HG03354 (cell line): ENCODE measurements around the gene CAPS2.

Source experiments
- ATAC-seq: cut with Tn5 transposase; IDR thresholded peaks from one replicate; pipeline ENCODE4 v1.9.1; 2021; ENCODE audit warnings: mild to moderate bottlenecking; ENCODE audit not compliant: unreplicated experiment, poor library complexity, severe bottlenecking

CAPS2 gene

GRCh38 chr12:75308279-75308678 is 21.8 kb downstream of the CAPS2 start:
- no peak for ATAC-seq

- ATAC-seq = no peak
These were observed 24.5 kb downstream of the CAPS2 start for GRCh38 chr12:75305412-75306332.

DNA sequence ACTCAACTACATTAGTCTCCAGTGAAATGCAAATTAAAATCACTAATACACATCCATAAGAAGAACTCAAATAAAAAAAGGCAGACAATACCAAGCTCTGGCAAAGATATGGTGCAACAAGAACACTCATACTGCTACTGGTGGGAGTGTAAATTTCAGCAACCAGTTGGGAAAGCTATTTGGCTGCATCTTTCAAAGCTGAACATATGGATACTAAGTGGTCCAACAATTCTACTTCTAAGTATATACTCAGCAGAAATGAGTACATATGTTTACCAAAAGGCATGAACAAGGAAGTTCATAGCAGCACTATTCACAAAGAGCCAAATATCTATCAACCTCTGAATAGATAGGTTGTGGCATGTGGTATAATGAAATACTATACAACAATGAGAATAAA is 27.3 kb downstream of the CAPS2 start:
- no peak for ATAC-seq

GRCh38 chr12:75302225-75302624 is 27.9 kb downstream of the CAPS2 start:
- ATAC-seq = no peak

- no peak for ATAC-seq
These were observed 35.3 kb downstream of the CAPS2 start for GRCh38 chr12:75294797-75295196.

DNA sequence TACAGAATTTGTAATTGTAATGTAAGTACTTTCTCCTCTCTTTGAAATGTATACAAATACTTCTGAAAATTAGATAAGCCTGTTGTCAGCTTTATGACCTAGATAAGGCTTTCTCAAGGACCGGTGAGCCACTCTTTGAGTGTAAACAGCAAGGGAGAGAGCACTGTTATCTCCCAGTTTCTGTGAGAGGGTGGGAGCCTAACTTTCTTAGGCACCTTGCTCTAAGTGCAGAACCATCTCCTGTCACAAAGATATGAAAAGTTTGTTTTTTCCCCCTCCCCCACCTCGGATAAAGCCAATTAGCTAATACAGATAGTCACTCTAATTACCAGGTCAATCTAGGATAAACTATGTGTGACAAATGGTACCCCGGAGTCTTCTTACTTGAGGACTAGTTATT is 35.8 kb downstream of the CAPS2 start:
- ATAC-seq = no peak

GRCh38 chr12:75291014-75291413 is 39.1 kb downstream of the CAPS2 start:
- ATAC-seq = no peak

DNA sequence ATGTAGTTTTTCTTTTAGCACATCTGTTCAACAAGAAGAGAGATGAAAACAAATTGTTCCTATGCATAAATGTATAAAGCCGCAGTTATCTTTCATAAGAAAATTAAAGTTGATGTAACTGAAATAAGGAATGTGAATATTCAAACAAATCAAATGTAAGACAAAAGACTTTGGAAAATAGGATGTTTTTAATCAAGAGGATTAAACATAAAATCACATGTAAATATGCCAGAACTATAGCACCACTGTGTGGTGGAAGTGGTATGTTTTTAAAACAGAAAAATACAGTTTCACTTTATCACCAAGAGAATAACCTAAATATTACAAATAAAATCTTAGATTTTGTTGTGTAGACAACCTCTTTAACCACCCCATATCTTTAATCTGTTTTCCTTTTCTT is 40.4 kb downstream of the CAPS2 start:
- no peak for ATAC-seq

DNA sequence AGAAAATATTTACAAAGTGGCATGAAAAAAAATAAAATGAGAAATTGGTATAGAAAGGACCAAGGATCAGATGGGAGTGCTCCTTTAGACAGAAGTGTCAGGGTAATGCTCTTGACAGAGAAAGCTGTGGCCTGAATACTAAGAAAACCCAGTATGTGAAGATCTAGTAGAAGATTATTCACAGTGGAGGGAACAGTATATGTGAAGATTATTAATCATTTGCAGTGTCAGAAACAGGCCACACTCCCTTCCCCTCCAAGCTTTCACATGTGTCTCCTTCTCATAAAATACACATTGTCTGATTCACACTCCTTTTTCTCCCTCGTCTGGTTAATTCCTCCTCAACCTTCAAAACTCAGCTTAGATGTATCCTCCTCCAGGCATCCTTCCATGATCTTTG is 41.3 kb downstream of the CAPS2 start:
- no peak for ATAC-seq

- ATAC-seq = no peak
These were observed 54.4 kb downstream of the CAPS2 start for GRCh38 chr12:75275702-75276101.

DNA sequence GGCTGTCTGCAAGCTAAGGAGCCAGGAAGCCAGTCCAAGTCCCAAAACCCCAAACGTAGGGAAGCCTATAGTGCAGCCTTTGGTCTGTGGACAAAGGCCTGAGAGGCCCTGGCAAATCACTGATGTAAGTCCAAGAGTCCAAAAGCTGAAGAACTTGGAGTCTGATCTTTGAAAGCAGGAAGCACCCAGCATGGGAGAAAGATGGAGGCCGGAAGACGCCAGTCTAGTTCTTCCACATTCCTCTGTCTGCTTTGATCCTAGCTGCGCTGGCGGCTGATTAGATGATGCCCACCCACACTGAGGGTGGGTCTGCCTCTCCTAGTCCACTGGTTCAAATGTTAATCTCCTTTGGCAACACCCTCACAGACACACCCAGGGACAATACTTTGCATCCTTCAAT is 58.5 kb downstream of the CAPS2 start:
- no peak for ATAC-seq

DNA sequence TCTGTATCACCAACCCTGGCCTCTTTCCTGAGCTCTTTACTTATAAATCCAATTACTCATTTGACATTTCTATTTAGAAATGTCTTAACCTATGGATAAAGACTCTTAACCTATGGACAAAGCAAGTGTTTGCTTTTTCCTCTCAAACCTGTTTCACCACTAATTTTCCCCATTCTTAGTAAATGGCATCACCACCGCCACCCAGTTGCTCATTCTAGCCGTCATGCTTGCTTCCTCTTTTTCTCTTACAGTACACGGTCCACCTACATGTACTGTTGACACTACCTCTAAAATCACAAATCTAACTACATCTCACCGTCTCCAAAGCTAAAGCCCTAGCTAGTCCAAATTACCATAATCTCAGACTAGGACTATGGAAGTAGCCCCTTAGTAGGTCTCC is 60.0 kb downstream of the CAPS2 start:
- ATAC-seq = no peak

- ATAC-seq = peak; percentile 49
These were observed 60.9 kb downstream of the CAPS2 start for GRCh38 chr12:75269209-75269608.

- peak; percentile 46 for ATAC-seq
These were observed 69.8 kb downstream of the CAPS2 start for GRCh38 chr12:75260316-75260715.

DNA sequence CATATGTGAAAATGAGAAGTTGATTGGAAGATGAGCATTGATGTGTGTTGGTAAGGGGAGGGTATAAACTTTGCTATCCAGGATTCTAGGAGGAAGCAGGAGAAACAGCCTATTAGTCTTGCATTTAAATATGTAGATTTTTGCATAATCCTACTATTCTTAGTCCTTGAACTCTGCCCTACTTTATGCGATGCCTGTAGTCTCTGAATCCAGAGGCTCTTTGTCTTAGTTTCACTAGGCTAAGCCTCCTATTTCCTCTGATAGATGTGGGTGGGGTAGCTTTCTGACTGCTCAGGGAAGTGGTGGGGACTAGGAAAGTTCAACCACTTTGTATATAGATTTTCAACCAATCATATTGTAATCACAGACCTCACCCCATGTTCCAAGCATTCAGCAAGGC is 71.0 kb downstream of the CAPS2 start:
- no peak for ATAC-seq

- no peak for ATAC-seq
These were observed 72.6 kb downstream of the CAPS2 start for GRCh38 chr12:75257510-75257909.

- no peak for ATAC-seq
These were observed 85.0 kb downstream of the CAPS2 start for GRCh38 chr12:75245108-75245507.

- ATAC-seq = peak; percentile 90
These were observed 90.1 kb downstream of the CAPS2 start for GRCh38 chr12:75239987-75240386.

GRCh38 chr12:75236206-75236605 is 93.9 kb downstream of the CAPS2 start:
- ATAC-seq = no peak

- no peak for ATAC-seq
These were observed 103.0 kb downstream of the CAPS2 start for GRCh38 chr12:75227132-75227531.
